Fibroblast of skin of abdomen (primary cell): Measurements from ENCODE around the gene ADAMTS8.

Experiments used
- DNase-seq: peaks from one replicate; pipeline ENCODE4 v3.0.0-alpha.2; 2013

ADAMTS8 gene

GRCh38 chr11:130416530-130416882 is 11.9 kb downstream of the ADAMTS8 start:
- DNase-seq: no peak

GRCh38 chr11:130415731-130416529 is 12.5 kb downstream of the ADAMTS8 start:
- no peak for DNase-seq

- DNase-seq: no peak
Measured at GRCh38 chr11:130414107-130415080, 14.0 kb downstream of the ADAMTS8 start.

- DNase-seq: peak; percentile 82
Measured at GRCh38 chr11:130413405-130414106, 14.9 kb downstream of the ADAMTS8 start.

GRCh38 chr11:130411223-130411622 is 17.2 kb downstream of the ADAMTS8 start:
- DNase-seq: no peak

GRCh38 chr11:130409594-130410388 is 18.6 kb downstream of the ADAMTS8 start:
- no peak for DNase-seq

- DNase-seq: no peak
Measured at GRCh38 chr11:130408901-130409300, 19.5 kb downstream of the ADAMTS8 start.

- no peak for DNase-seq
Measured at GRCh38 chr11:130408401-130408890, 20.0 kb downstream of the ADAMTS8 start.

GRCh38 chr11:130407978-130408377 is 20.4 kb downstream of the ADAMTS8 start:
- peak; percentile 81 for DNase-seq

- DNase-seq: no peak
Measured at GRCh38 chr11:130405428-130405827, 23.0 kb downstream of the ADAMTS8 start.

GRCh38 chr11:130404727-130405126 is 23.7 kb downstream of the ADAMTS8 start:
- DNase-seq: no peak

- no peak for DNase-seq
Measured at GRCh38 chr11:130403967-130404366, 24.4 kb downstream of the ADAMTS8 start.

GRCh38 chr11:130403271-130403804 is 25.1 kb downstream of the ADAMTS8 start:
- DNase-seq: peak; percentile 84

- no peak for DNase-seq
Measured at GRCh38 chr11:130402570-130402969, 25.8 kb downstream of the ADAMTS8 start.

- peak; percentile 77 for DNase-seq
Measured at GRCh38 chr11:130400781-130401483, 27.5 kb downstream of the ADAMTS8 start.

- DNase-seq: no peak
Measured at GRCh38 chr11:130399196-130399595, 29.2 kb downstream of the ADAMTS8 start.

GRCh38 chr11:130397780-130398179 is 30.6 kb downstream of the ADAMTS8 start:
- DNase-seq: no peak

- no peak for DNase-seq
Measured at GRCh38 chr11:130396965-130397364, 31.4 kb downstream of the ADAMTS8 start.

- no peak for DNase-seq
Measured at GRCh38 chr11:130394615-130395014, 33.8 kb downstream of the ADAMTS8 start.

GRCh38 chr11:130391711-130392110 is 36.7 kb downstream of the ADAMTS8 start:
- no peak for DNase-seq
